Gastrocnemius medialis (tissue), 4 donors: ENCODE measurements around the gene VSX1. TPM values are rescaled to one million over a fixed set of nuclear protein-coding genes. Genes with fewer than 3 reads are reported as not detected.

ENCODE experiments used
- ATAC-seq, 2 donors: fragments of 150-250 bp; one replicate each; pipeline ENCODE4 v1.9.1; 2016
- DNase-seq, 2 donors: peaks; one replicate each; pipeline ENCODE4 v3.0.0-alpha.2; 2019
- H3K27ac ChIP-seq, 4 donors: fragments of 200-600 bp; sonication (generic); 1 replicate in 1 of 4; 2 replicates in 3 of 4; pipeline ENCODE4 v1.5.1; 2016 to 2018; ENCODE audit warnings: mild to moderate bottlenecking in 2 of 4, moderate library complexity in 1 of 4
- H3K27me3 ChIP-seq, 3 donors: fragments of 200-600 bp; sonication (generic) in 2 of 3; 1 replicate in 1 of 3; 2 replicates in 2 of 3; pipeline versions ENCODE4 v1.5.1 to v1.6.0; 2016 to 2019; ENCODE audit warnings: mild to moderate bottlenecking in 1 of 3, moderate library complexity in 1 of 3
- H3K36me3 ChIP-seq, 2 donors: fragments of 200-600 bp; sonication (generic) in 1 of 2; one replicate each; pipeline ENCODE4 v1.5.1; 2017 to 2018
- H3K4me1 ChIP-seq, 2 donors: fragments of 200-600 bp; sonication (generic) in 1 of 2; one replicate each; pipeline ENCODE4 v1.5.1; 2016 to 2017; ENCODE audit warnings: mild to moderate bottlenecking in 2 of 2
- H3K4me3 ChIP-seq, 4 donors: fragments of 200-600 bp; sonication (generic) in 3 of 4; 1 replicate in 1 of 4; 2 replicates in 3 of 4; pipeline ENCODE4 v1.5.1; 2016 to 2019; ENCODE audit warnings: mild to moderate bottlenecking in 2 of 4
- H3K9me3 ChIP-seq, 3 donors: fragments of 200-600 bp; sonication (generic) in 2 of 3; 1 replicate in 1 of 3; 2 replicates in 2 of 3; pipeline ENCODE4 v1.5.1; 2016 to 2019
- CTCF ChIP-seq, 5 experiments: fragments of 450-650 bp in 3 of 5; fragments of 200-600 bp in 2 of 5; sonication (generic) in 2 of 5; IDR thresholded peaks in 4 of 5; conservative IDR thresholded peaks in 1 of 5; 1 replicate in 4 of 5; 2 replicates in 1 of 5; pipeline ENCODE4 v1.5.1; 2016 to 2019; ENCODE audit warnings: antibody characterized with exemption in 5 of 5, mild to moderate bottlenecking in 3 of 5, moderate library complexity in 3 of 5
- POLR2A ChIP-seq, 2 donors: fragments of 450-650 bp; IDR thresholded peaks; one replicate each; pipeline ENCODE4 v1.6.1; 2017; ENCODE audit warnings: antibody characterized with exemption in 2 of 2, mild to moderate bottlenecking in 2 of 2, moderate library complexity in 2 of 2
- in situ Hi-C, 4 donors: fragments of 200-750 bp; cut with MboI; loops; one replicate each; pipeline versions ENCODE4 v1.15.0 to v1.8.0; 2017; ENCODE audit warnings: low sequenced_read_pairs in 4 of 4
- intact Hi-C: fragments of 100-400 bp; cut with DNase I; formaldehyde crosslinking; loops from one replicate; pipeline ENCODE4 v1.15.1; 2023; ENCODE audit warnings: low total_unique reads
- total RNA-seq, 4 donors: library from RNA; depleted of rRNA; stranded (reverse); fragments of >200 nt; gene quantifications; one replicate each; pipeline versions ENCODE4 v1.1.0 to v1.2.3, GENCODE V29; 2016

Gene VSX1
- total RNA-seq, 4 donors from 2014 or later: 0.20 to 3.0 TPM; not detected in 2

GRCh38 chr20:25058051-25058846, 23.7 kb downstream of the VSX1 start, which contains the start of gene ACSS1:
TSS of gene ACSS1 (minus strand) at chr20:25058139. CDS start at chr20:25058102, 37 bp downstream.
- no peaks in the 10 kb centered on the region for H3K36me3 ChIP-seq
- in situ Hi-C loops (loop anchor here in 3 of 4 donors (25.0 kb wide), 3 partner anchors 129 to 1421 kb away; partner anchors contain the start of genes CST3 (in 2 of the 3), ENTPD6 (in 1 of the 3) and ZNF337 (in 1 of the 3)), intact Hi-C loops (no loop called here)
- peak; percentile 33 to 38 for ATAC-seq
- no peak for TF ChIP-seq POLR2A (IDR thresholded peaks at IDR 0.05)
- H3K4me1 ChIP-seq: peaks cover 36 to 47% of the 10 kb centered on the region in 2 donors
- H3K27me3 ChIP-seq: no peaks in the 10 kb centered on the region
- H3K4me3 ChIP-seq: peak within 1 kb of the TSS; percentile 72 to 93 (median 80)
- H3K9me3 ChIP-seq: no peaks in the 10 kb centered on the region
- peak within 1 kb of the TSS; percentile 87 to 95 (median 94) for H3K27ac ChIP-seq
- no peak for DNase-seq

- in situ Hi-C loops (loop anchor here in 3 of 4 donors (25.0 kb wide), 3 partner anchors 130 to 1420 kb away; partner anchors contain the start of genes CST3 (in 2 of the 3), ENTPD6 (in 1 of the 3) and ZNF337 (in 1 of the 3)), intact Hi-C loops (loop anchor here (2.0 kb wide), 1 partner anchor 17 kb away; no protein-coding TSS in a partner anchor)
- H3K27ac ChIP-seq: peak overlapping the region; percentile 87 to 95 (median 94)
These were observed 24.5 kb downstream of the VSX1 start for GRCh38 chr20:25057234-25058050.

GRCh38 chr20:25056690-25057233, 25.2 kb downstream of the VSX1 start:
- in situ Hi-C loops: loop anchor here in 3 of 4 donors (25.0 kb wide), 3 partner anchors 131 to 1419 kb away; partner anchors contain the start of genes CST3 (in 2 of the 3), ENTPD6 (in 1 of the 3) and ZNF337 (in 1 of the 3)
- peak overlapping the region; percentile 72 to 93 (median 80) for H3K4me3 ChIP-seq
- no peaks in the 10 kb centered on the region for H3K9me3 ChIP-seq
- no peaks in the 10 kb centered on the region for H3K27me3 ChIP-seq
- DNase-seq: no peak
- H3K27ac ChIP-seq: peak overlapping the region; percentile 87 to 95 (median 94)
- TF ChIP-seq CTCF (IDR thresholded peaks at IDR 0.05 in 4 of 5, conservative IDR thresholded peaks at IDR 0.05 in 1 of 5): no peak
- no peak for TF ChIP-seq POLR2A (IDR thresholded peaks at IDR 0.05)
- no peak for ATAC-seq
- H3K36me3 ChIP-seq: no peaks in the 10 kb centered on the region
- peaks cover 51 to 62% of the 10 kb centered on the region in 2 donors for H3K4me1 ChIP-seq
- intact Hi-C loops: loop anchor here (2.0 kb wide), 1 partner anchor 16 kb away; no protein-coding TSS in a partner anchor

More at GRCh38 chr20:25057234-25058050, 24.5 kb downstream of the VSX1 start:
- peak overlapping the region; percentile 72 to 93 (median 80) for H3K4me3 ChIP-seq
- no peaks in the 10 kb centered on the region for H3K36me3 ChIP-seq
- TF ChIP-seq CTCF (IDR thresholded peaks at IDR 0.05 in 4 of 5, conservative IDR thresholded peaks at IDR 0.05 in 1 of 5) (peak in 1 of 5 experiments; percentile 5), POLR2A (IDR thresholded peaks at IDR 0.05) (peak; percentile 89 to 92)
- DNase-seq (peak; percentile 67 to 74), ATAC-seq (peak; percentile 65 to 70)
- H3K27me3 ChIP-seq: no peaks in the 10 kb centered on the region
- H3K4me1 ChIP-seq: peaks cover 44 to 55% of the 10 kb centered on the region in 2 donors
- no peaks in the 10 kb centered on the region for H3K9me3 ChIP-seq

GRCh38 chr20:25055711-25056495, 26.0 kb downstream of the VSX1 start:
- intact Hi-C loops: loop anchor here (2.0 kb wide), 1 partner anchor 15 kb away; no protein-coding TSS in a partner anchor
- no peak for TF ChIP-seq POLR2A (IDR thresholded peaks at IDR 0.05)
- no peak for TF ChIP-seq CTCF (IDR thresholded peaks at IDR 0.05 in 4 of 5, conservative IDR thresholded peaks at IDR 0.05 in 1 of 5)
- no peak for ATAC-seq
- H3K27me3 ChIP-seq: no peaks in the 10 kb centered on the region
- no peaks in the 10 kb centered on the region for H3K9me3 ChIP-seq
- DNase-seq: no peak
- H3K27ac ChIP-seq: peak overlapping the region; percentile 87 to 95 (median 94)
- H3K4me1 ChIP-seq: peaks cover 60 to 70% of the 10 kb centered on the region in 2 donors
- no peaks in the 10 kb centered on the region for H3K36me3 ChIP-seq
- H3K4me3 ChIP-seq: peak overlapping the region in 3 of 4 donors; percentile 72 to 93 (median 78)
- in situ Hi-C loops: loop anchor here in 3 of 4 donors (25.0 kb wide), 3 partner anchors 131 to 1419 kb away; partner anchors contain the start of genes CST3 (in 2 of the 3), ENTPD6 (in 1 of the 3) and ZNF337 (in 1 of the 3)
